Mesenteric fat pad (tissue), 1 donor: ENCODE data around the gene SYT15. TPM values are rescaled to one million over a fixed set of nuclear protein-coding genes. Genes with fewer than 3 reads are reported as not detected.
A peak's percentile ranks its signal among the peaks of the same experiment; 100 is the strongest.
"Not testable (repeated sequence)": the region's sequence is repeated elsewhere in the genome, so short reads cannot be mapped to it uniquely, and the experiment has no call there.

Experiments used
- DNase-seq: peaks from one replicate; pipeline ENCODE4 v3.0.0-alpha.2; 2020; ENCODE audit warnings: low spot score
- total RNA-seq: library from RNA; stranded (reverse); fragmentation: NEBNext Ultra II Directional; extraction: Animal tissue kit (Norgen Biotek cat#: 25700); gene quantifications from one replicate; pipeline ENCODE4 v1.2.1, GENCODE V29; 2021
- donor health status: DM: yes; HTN: yes; CAD: no.

The SYT15 gene
- total RNA-seq, 1 donor from 2014 or later = 6.3 TPM

GRCh38 chr10:46555713-46556514 is 23.0 kb upstream of the SYT15 start:
- peak; percentile 90 for DNase-seq

- DNase-seq = peak; percentile 91
Measured at GRCh38 chr10:46556515-46557318, 22.2 kb upstream of the SYT15 start, which contains the start of gene GPRIN2. GPRIN2 (minus strand) TSS chr10:46556658; CDS start chr10:46550736, 5,922 bp downstream.

- peak; percentile 91 for DNase-seq
Measured at GRCh38 chr10:46557319-46558121, 21.4 kb upstream of the SYT15 start.

GRCh38 chr10:46558122-46558391 is 20.9 kb upstream of the SYT15 start:
- no peak for DNase-seq

GRCh38 chr10:46558392-46559185 is 20.3 kb upstream of the SYT15 start:
- peak; percentile 91 for DNase-seq

- peak; percentile 88 for DNase-seq
Measured at GRCh38 chr10:46559231-46559671, 19.7 kb upstream of the SYT15 start.

- DNase-seq = peak; percentile 89
Measured at GRCh38 chr10:46560381-46560780, 18.5 kb upstream of the SYT15 start.

GRCh38 chr10:46560952-46561351 is 18.0 kb upstream of the SYT15 start:
- no peak for DNase-seq

GRCh38 chr10:46565591-46566332 is 13.2 kb upstream of the SYT15 start:
- not testable (repeated sequence) for DNase-seq

GRCh38 chr10:46567151-46567550 is 11.8 kb upstream of the SYT15 start:
- not testable (repeated sequence) for DNase-seq

- DNase-seq = not testable (repeated sequence)
Measured at GRCh38 chr10:46570655-46571054, 8.3 kb upstream of the SYT15 start.

GRCh38 chr10:46572765-46573164 is 6.2 kb upstream of the SYT15 start:
- DNase-seq = not testable (repeated sequence)

GRCh38 chr10:46573314-46573713 is 5.6 kb upstream of the SYT15 start:
- not testable (repeated sequence) for DNase-seq

GRCh38 chr10:46573884-46574283 is 5.0 kb upstream of the SYT15 start:
- DNase-seq = not testable (repeated sequence)

- not testable (repeated sequence) for DNase-seq
Measured at GRCh38 chr10:46577624-46578473, 1.1 kb upstream of the SYT15 start.

GRCh38 chr10:46579378-46579777 is 450 bp downstream of the SYT15 start:
- DNase-seq = not testable (repeated sequence)

- not testable (repeated sequence) for DNase-seq
Measured at GRCh38 chr10:46581997-46582396, 3.1 kb downstream of the SYT15 start.

GRCh38 chr10:46582568-46582967 is 3.6 kb downstream of the SYT15 start:
- DNase-seq = not testable (repeated sequence)

GRCh38 chr10:46584196-46584595 is 5.3 kb downstream of the SYT15 start:
- not testable (repeated sequence) for DNase-seq
